Stomach (tissue), 9 donors: ENCODE data around the gene ING1. TPM values are rescaled to one million over a fixed set of nuclear protein-coding genes. Genes with fewer than 3 reads are reported as not detected.

Source experiments
- DNase-seq, 2 donors: peaks; one replicate each; pipeline versions ENCODE4 v3.0.0 to v3.0.0-alpha.2; 2013 to 2019
- H3K27ac ChIP-seq, 5 donors: fragments of 200-600 bp in 4 of 5; sonication (generic) in 4 of 5; one replicate each; pipeline ENCODE4 v1.5.1; 2013 to 2019; ENCODE audit warnings: mild to moderate bottlenecking in 1 of 5, moderate library complexity in 1 of 5
- H3K27me3 ChIP-seq, 3 donors: fragments of 200-600 bp; sonication (generic); one replicate each; pipeline ENCODE4 v1.5.1; 2017 to 2019; ENCODE audit warnings: mixed run types in 1 of 3
- H3K36me3 ChIP-seq, 4 donors: fragments of 200-600 bp; sonication (generic); 1 replicate in 3 of 4; 2 replicates in 1 of 4; pipeline ENCODE4 v1.5.1; 2016 to 2019
- H3K4me1 ChIP-seq, 4 donors: fragments of 200-600 bp; sonication (generic); one replicate each; pipeline ENCODE4 v1.5.1; 2016 to 2019
- H3K4me3 ChIP-seq, 4 donors: fragments of 200-600 bp; sonication (generic) in 3 of 4; one replicate each; pipeline ENCODE4 v1.5.1; 2016 to 2019; ENCODE audit warnings: mild to moderate bottlenecking in 1 of 4
- H3K9me3 ChIP-seq, 4 donors: fragments of 200-600 bp; sonication (generic); one replicate each; pipeline ENCODE4 v1.5.1; 2016 to 2019
- CTCF ChIP-seq, 7 experiments: fragments of 450-650 bp in 4 of 7; fragments of 200-600 bp in 3 of 7; sonication (generic) in 3 of 7; IDR thresholded peaks; one replicate each; pipeline ENCODE4 v1.5.1; 2016 to 2019; ENCODE audit warnings: antibody characterized with exemption in 7 of 7, control low read depth in 2 of 7, mild to moderate bottlenecking in 1 of 7
- EP300 ChIP-seq: sonication (generic); formaldehyde crosslinking; IDR thresholded peaks from one replicate; pipeline ENCODE4 v1.6.1; 2017; ENCODE audit warnings: antibody characterized with exemption
- POLR2A ChIP-seq, 4 donors: fragments of 450-650 bp; IDR thresholded peaks; one replicate each; pipeline ENCODE4 v1.6.1; 2016; ENCODE audit warnings: antibody characterized with exemption in 4 of 4, control low read depth in 2 of 4, mild to moderate bottlenecking in 1 of 4, moderate library complexity in 1 of 4
- POLR2AphosphoS5 ChIP-seq, 3 donors: sonication (generic); formaldehyde crosslinking; IDR thresholded peaks; one replicate each; pipeline ENCODE4 v1.6.1; 2016; ENCODE audit warnings: antibody characterized with exemption in 3 of 3
- WGBS, 5 donors: extraction: QIAGEN DNeasy Blood & Tissue Kit in 3 of 5; methylation state at CpG; one replicate each; pipeline versions ENCODE4 v1.1.5 to v1.1.7; 2013 to 2018; 5-methylcytosine and 5-hydroxymethylcytosine counted together
- intact Hi-C: fragments of 100-400 bp; cut with DNase I; formaldehyde crosslinking; loops from one replicate; pipeline ENCODE4 v1.15.1; 2023; ENCODE audit warnings: low total_unique reads
- polyA plus RNA-seq, 3 donors: library from polyadenylated mRNA; stranded (reverse); fragments of 200-250 nt; gene quantifications; one replicate each; pipeline ENCODE4 v1.2.3, GENCODE V29; 2013
- total RNA-seq, 5 donors: library from RNA; depleted of rRNA; stranded (reverse); fragments of >200 nt; gene quantifications; one replicate each; pipeline versions ENCODE4 v1.1.0 to v1.2.3, GENCODE V29; 2014 to 2016
- donor health status: healthy with polysubstance abuse.
- donor health status: Bipolar disorder and iron deficiency.
- donor health status: healthy.

ING1 gene
- total and polyA plus RNA-seq, 8 donors, result 6.4 to 88.9 (median 8.5) TPM

GRCh38 chr13:110706570-110707372, 6.7 kb upstream of the ING1 start:
- 50 to 61% (median 57%) methylated on average over 8 of the region's 8 CpGs for WGBS, 5 donors
- peak overlapping the region; percentile 77 to 90 (median 84) for H3K27ac ChIP-seq
- peak overlapping the region; percentile 64 to 87 (median 78) for H3K4me3 ChIP-seq
- TF ChIP-seq POLR2AphosphoS5 (IDR thresholded peaks at IDR 0.05), result no peak
- TF ChIP-seq CTCF (IDR thresholded peaks at IDR 0.05), result no peak
- no peaks in the 10 kb centered on the region for H3K27me3 ChIP-seq
- intact Hi-C loops, result loop anchor here (10.0 kb wide), 1 partner anchor 62 kb away; no protein-coding TSS in a partner anchor
- no peak for DNase-seq
- no peaks in the 10 kb centered on the region for H3K9me3 ChIP-seq
- peaks cover 26 to 62% (median 51%) of the 10 kb centered on the region in 4 donors for H3K4me1 ChIP-seq
- H3K36me3 ChIP-seq, result peaks cover 0 to 13% (median 11%) of the 10 kb centered on the region in 4 donors

- no peaks in the 10 kb centered on the region for H3K9me3 ChIP-seq
- peak overlapping the region; percentile 95 to 100 (median 100) for H3K27ac ChIP-seq
- H3K36me3 ChIP-seq, result no peaks in the 10 kb centered on the region
- intact Hi-C loops, result no loop called here
- TF ChIP-seq EP300, result no peak
- no peak for TF ChIP-seq CTCF (IDR thresholded peaks at IDR 0.05)
- peak; percentile 76 to 93 (median 92) for TF ChIP-seq POLR2AphosphoS5 (IDR thresholded peaks at IDR 0.05)
- TF ChIP-seq POLR2A (IDR thresholded peaks at IDR 0.05), result peak in 2 of 4 donors; percentile 42 to 85
- H3K4me3 ChIP-seq, result peak overlapping the region; percentile 62 to 95 (median 86)
- H3K27me3 ChIP-seq, result no peaks in the 10 kb centered on the region
- H3K4me1 ChIP-seq, result peaks cover 16 to 24% (median 20%) of the 10 kb centered on the region in 4 donors
- WGBS, 5 donors, result 0% methylated on average over 22 to 57 of the region's 58 CpGs
- DNase-seq, result peak; percentile 89 to 97
Observed at GRCh38 chr13:110712081-110712848, 1.2 kb upstream of the ING1 start.

GRCh38 chr13:110712849-110713641, 455 bp upstream of the ING1 start:
- WGBS, 5 donors, result 0 to 1% (median 0%) methylated on average over 40 to 68 of the region's 68 CpGs
- DNase-seq, result peak; percentile 99 to 100
- no peaks in the 10 kb centered on the region for H3K36me3 ChIP-seq
- H3K4me1 ChIP-seq, result peaks cover 20 to 28% (median 26%) of the 10 kb centered on the region in 4 donors
- no peaks in the 10 kb centered on the region for H3K9me3 ChIP-seq
- H3K27me3 ChIP-seq, result no peaks in the 10 kb centered on the region
- peak overlapping the region; percentile 62 to 95 (median 86) for H3K4me3 ChIP-seq
- peak overlapping the region; percentile 95 to 100 (median 100) for H3K27ac ChIP-seq
- TF ChIP-seq EP300 (no peak), POLR2AphosphoS5 (IDR thresholded peaks at IDR 0.05) (peak; percentile 86 to 100 (median 99)), POLR2A (IDR thresholded peaks at IDR 0.05) (peak in 2 of 4 donors; percentile 97 to 98), CTCF (IDR thresholded peaks at IDR 0.05) (no peak)
- intact Hi-C loops, result no loop called here
